ENCODE measurements around the gene SLC2A1.

DNA sequence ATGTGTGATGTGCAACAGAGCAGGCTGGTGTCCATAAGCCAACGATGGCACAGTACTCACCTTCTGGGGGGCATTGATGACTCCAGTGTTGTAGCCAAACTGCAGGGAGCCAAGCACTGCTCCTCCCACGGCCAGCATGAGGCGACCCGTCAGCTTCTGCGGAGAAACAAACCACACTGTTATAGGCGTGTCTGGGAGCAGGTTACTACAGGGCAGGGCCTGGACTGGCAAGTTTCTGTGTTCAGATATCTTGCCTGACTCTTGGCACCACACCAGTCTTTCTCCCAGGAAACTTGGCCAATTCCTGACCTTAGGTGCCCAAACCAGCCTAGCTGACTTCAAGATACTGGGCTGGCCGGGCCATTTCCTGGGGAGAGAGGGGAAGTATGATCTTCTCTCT is 15.5 kb downstream of the SLC2A1 start:
- TF ChIP-seq, protein P1, sequence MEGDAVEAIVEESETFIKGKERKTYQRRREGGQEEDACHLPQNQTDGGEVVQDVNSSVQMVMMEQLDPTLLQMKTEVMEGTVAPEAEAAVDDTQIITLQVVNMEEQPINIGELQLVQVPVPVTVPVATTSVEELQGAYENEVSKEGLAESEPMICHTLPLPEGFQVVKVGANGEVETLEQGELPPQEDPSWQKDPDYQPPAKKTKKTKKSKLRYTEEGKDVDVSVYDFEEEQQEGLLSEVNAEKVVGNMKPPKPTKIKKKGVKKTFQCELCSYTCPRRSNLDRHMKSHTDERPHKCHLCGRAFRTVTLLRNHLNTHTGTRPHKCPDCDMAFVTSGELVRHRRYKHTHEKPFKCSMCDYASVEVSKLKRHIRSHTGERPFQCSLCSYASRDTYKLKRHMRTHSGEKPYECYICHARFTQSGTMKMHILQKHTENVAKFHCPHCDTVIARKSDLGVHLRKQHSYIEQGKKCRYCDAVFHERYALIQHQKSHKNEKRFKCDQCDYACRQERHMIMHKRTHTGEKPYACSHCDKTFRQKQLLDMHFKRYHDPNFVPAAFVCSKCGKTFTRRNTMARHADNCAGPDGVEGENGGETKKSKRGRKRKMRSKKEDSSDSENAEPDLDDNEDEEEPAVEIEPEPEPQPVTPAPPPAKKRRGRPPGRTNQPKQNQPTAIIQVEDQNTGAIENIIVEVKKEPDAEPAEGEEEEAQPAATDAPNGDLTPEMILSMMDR (IDR thresholded peaks at IDR 0.05; ENCODE audit: insufficient read depth, low read length): no peak
- TF ChIP-seq POLR2AphosphoS5 (IDR thresholded peaks at IDR 0.05; ENCODE audit: low read depth): no peak
- TF ChIP-seq SPI1 (IDR thresholded peaks at IDR 0.05; ENCODE audit: borderline replicate concordance, low read depth): no peak

Data from HL-60 (cell line).